Subcutaneous abdominal adipose tissue (tissue), 5 donors: Measurements from ENCODE around the gene CEACAM7.
"Not testable (repeated sequence)": the region's sequence is repeated elsewhere in the genome, so short reads cannot be mapped to it uniquely, and the experiment has no call there.

Source experiments
- H3K27ac ChIP-seq: one replicate; pipeline ENCODE4 v1.7.0; 2013; ENCODE audit warnings: low read depth, mild to moderate bottlenecking, inconsistent platforms, low read length, moderate library complexity
- H3K27me3 ChIP-seq, 5 donors: one replicate each; pipeline ENCODE4 v1.7.0; 2013; ENCODE audit warnings: low read length in 5 of 5, inconsistent platforms in 1 of 5; ENCODE audit not compliant: control insufficient read depth in 5 of 5, insufficient read depth in 4 of 5
- H3K36me3 ChIP-seq, 5 donors: one replicate each; pipeline ENCODE4 v1.7.0; 2013; ENCODE audit warnings: low read length in 5 of 5; ENCODE audit not compliant: control insufficient read depth in 5 of 5, insufficient read depth in 5 of 5
- H3K4me1 ChIP-seq, 5 donors: one replicate each; pipeline ENCODE4 v1.7.0; 2013; ENCODE audit warnings: low read length in 5 of 5, mild to moderate bottlenecking in 3 of 5, moderate library complexity in 1 of 5; ENCODE audit not compliant: control insufficient read depth in 5 of 5, insufficient read depth in 5 of 5
- H3K4me3 ChIP-seq, 5 donors: one replicate each; pipeline ENCODE4 v1.7.0; 2013; ENCODE audit warnings: low read length in 5 of 5, low read depth in 1 of 5
- H3K9ac ChIP-seq, 5 donors: one replicate each; pipeline ENCODE4 v1.7.0; 2013; ENCODE audit warnings: low read length in 5 of 5, mild to moderate bottlenecking in 4 of 5, moderate library complexity in 3 of 5
- H3K9me3 ChIP-seq, 5 donors: one replicate each; pipeline ENCODE4 v1.7.0; 2013; ENCODE audit warnings: low read length in 5 of 5; ENCODE audit not compliant: control insufficient read depth in 5 of 5
- donor health status: healthy.
- donor health status: healthy.
- donor health status: healthy.
- donor health status: healthy.
- donor health status: healthy.

CEACAM7 gene

DNA sequence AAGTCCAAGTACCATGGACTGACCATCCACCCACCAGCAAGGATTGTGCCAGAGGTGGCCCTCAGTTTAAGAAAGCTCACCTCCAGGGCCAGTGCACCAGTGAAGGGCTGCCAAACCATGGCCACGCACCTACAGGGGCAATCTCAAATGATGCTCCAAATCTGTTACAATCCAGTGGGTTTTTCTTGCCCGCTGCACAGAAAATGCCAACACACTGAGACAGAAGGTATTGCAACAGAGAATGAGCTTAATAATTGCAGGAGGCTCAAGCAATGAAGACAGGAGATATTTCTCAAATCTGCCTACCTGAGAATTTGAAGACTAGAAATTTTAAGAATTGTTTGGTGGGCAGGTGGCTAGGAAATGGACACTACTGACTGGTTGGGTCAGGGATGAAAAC, 22.0 kb downstream of the CEACAM7 start:
- H3K36me3 ChIP-seq: no peaks in the 10 kb centered on the region
- peak overlapping the region in 2 of 5 donors; percentile 10 to 23 for H3K4me3 ChIP-seq
- H3K9me3 ChIP-seq: peaks cover 3 to 28% (median 17%) of the 10 kb centered on the region in 5 donors
- no peak overlapping the region for H3K9ac ChIP-seq
- no peak overlapping the region for H3K27ac ChIP-seq
- peaks cover 7 to 14% (median 11%) of the 10 kb centered on the region in 5 donors for H3K27me3 ChIP-seq
- H3K4me1 ChIP-seq: no peaks in the 10 kb centered on the region

- H3K4me1 ChIP-seq: no peaks in the 10 kb centered on the region
- H3K4me3 ChIP-seq: no peak overlapping the region
- peaks cover 4 to 18% (median 14%) of the 10 kb centered on the region in 5 donors for H3K27me3 ChIP-seq
- peaks cover 0 to 4% (median 0%) of the 10 kb centered on the region in 5 donors for H3K9me3 ChIP-seq
- no peak overlapping the region for H3K9ac ChIP-seq
- no peak overlapping the region for H3K27ac ChIP-seq
- no peaks in the 10 kb centered on the region for H3K36me3 ChIP-seq
Measured at GRCh38 chr19:41657157-41657556, 30.9 kb downstream of the CEACAM7 start.

DNA sequence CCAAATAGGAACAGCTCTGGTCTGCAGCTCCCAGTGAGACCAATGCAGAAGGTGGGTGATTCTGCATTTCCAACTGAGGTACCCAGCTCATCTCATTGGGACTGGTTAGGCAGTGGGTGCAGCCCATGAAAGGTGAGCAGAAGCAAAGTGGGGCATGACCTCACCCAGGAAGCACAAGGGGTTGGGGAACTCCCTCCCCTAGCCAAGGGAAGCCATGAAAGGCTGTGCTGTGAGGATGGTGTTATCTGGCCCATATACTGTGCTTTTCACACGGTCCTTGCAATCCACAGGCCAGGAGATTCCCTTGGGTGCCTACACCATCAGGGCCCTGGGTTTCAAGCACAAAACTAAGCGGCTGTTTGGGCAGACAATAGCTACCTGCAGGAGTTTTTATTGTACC, 31.3 kb downstream of the CEACAM7 start:
- not testable (repeated sequence) for H3K9me3 ChIP-seq, H3K4me3 ChIP-seq, H3K9ac ChIP-seq, H3K4me1 ChIP-seq, H3K36me3 ChIP-seq, H3K27ac ChIP-seq
- H3K27me3 ChIP-seq: peaks cover 4 to 18% (median 14%) of the 10 kb centered on the region in 5 donors

DNA sequence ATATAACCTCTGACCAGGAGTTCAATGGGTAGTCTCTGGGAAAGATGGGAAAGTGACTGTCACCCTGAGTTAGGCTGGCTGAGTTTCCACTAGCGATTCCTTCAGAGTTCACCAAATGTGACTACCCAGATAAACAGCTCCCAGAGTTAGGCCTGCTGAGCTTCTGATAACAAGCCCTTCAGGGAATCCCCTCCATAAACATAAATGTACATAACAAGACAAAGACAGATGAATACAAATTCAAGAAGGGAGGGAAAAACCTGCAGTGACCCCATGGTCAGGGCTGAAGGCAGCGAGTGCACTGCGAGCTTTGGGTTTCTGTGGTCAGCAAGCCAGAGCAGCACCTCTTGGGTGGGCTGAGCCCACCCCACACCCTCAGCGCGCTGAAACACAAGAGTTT, 35.8 kb downstream of the CEACAM7 start:
- H3K27me3 ChIP-seq: peaks cover 7 to 24% (median 18%) of the 10 kb centered on the region in 5 donors
- no peaks in the 10 kb centered on the region for H3K4me1 ChIP-seq
- no peak overlapping the region for H3K27ac ChIP-seq
- H3K4me3 ChIP-seq: no peak overlapping the region
- no peaks in the 10 kb centered on the region for H3K36me3 ChIP-seq
- H3K9me3 ChIP-seq: peaks cover 0 to 4% (median 0%) of the 10 kb centered on the region in 5 donors
- H3K9ac ChIP-seq: no peak overlapping the region

DNA sequence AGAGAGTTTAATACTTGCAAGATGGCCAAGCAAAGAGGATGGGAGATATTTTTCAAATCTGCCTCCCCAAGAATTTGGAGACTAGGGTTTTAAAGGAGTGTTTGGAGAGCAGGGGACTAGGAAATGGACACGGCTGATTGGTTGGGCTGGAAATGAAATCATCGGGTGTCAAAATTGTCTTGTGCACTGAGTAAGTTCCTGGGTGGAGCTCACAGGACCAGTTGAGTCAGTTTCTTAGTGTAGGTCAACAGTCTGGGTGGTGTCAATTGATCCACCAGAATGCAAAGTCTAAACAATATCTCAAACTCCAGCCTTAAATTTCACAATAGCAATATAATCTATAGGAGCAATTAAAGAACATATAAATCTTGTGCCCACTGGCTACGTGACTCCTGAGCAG, 38.2 kb downstream of the CEACAM7 start:
- Histone ChIP-seq H3K4me3 (no peak overlapping the region), H3K36me3 (no peaks in the 10 kb centered on the region), H3K27me3 (peaks cover 7 to 18% (median 13%) of the 10 kb centered on the region in 5 donors), H3K27ac (no peak overlapping the region), H3K4me1 (no peaks in the 10 kb centered on the region), H3K9ac (no peak overlapping the region), H3K9me3 (peaks cover 0 to 4% (median 0%) of the 10 kb centered on the region in 5 donors)

DNA sequence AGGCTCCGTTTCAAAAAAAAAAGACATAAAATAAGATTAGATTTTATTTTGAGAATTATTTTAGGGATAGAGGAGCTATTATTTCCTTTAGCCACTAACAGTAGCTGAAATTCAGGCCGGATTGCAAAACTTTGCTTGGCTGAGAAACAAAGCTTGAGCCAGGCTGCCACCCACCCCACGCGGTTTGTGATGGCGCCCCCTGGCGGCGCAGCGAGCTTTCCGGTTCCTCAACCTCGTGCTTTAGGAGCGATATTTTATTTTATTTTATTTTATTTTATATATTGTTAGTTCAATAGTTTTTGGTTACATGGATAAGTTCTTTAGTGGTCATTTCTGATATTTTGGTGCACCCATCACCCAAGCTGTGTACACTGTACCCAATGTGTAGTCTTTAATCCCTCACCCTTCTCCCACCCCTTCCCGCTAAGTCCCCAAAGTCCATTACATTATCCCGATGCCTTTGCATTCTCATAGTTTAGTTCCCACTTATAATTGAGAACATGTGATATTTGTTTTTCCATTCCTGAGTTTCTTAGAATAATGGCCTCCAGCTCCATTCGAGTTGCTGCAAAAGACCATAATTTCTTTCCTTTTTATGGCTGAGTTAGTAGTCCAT, 41.4 kb downstream of the CEACAM7 start:
- no peak overlapping the region for H3K9ac ChIP-seq
- no peak overlapping the region for H3K27ac ChIP-seq
- no peaks in the 10 kb centered on the region for H3K9me3 ChIP-seq
- H3K4me3 ChIP-seq: no peak overlapping the region
- H3K4me1 ChIP-seq: no peaks in the 10 kb centered on the region
- no peaks in the 10 kb centered on the region for H3K36me3 ChIP-seq
- H3K27me3 ChIP-seq: peaks cover 3 to 11% (median 8%) of the 10 kb centered on the region in 5 donors

- Histone ChIP-seq H3K36me3 (no peaks in the 10 kb centered on the region), H3K27ac (no peak overlapping the region), H3K9me3 (no peaks in the 10 kb centered on the region), H3K9ac (no peak overlapping the region), H3K4me1 (no peaks in the 10 kb centered on the region), H3K4me3 (no peak overlapping the region), H3K27me3 (peaks cover 3 to 19% (median 10%) of the 10 kb centered on the region in 5 donors)
Measured at GRCh38 chr19:41641879-41642485, 46.1 kb downstream of the CEACAM7 start.

- Histone ChIP-seq H3K9me3 (no peaks in the 10 kb centered on the region), H3K4me1 (no peaks in the 10 kb centered on the region), H3K36me3 (no peaks in the 10 kb centered on the region), H3K27ac (no peak overlapping the region), H3K4me3 (no peak overlapping the region), H3K27me3 (peaks cover 3 to 19% (median 10%) of the 10 kb centered on the region in 5 donors), H3K9ac (no peak overlapping the region)
Measured at GRCh38 chr19:41638641-41639081, 49.4 kb downstream of the CEACAM7 start.

GRCh38 chr19:41637484-41637883, 50.6 kb downstream of the CEACAM7 start:
- Histone ChIP-seq H3K27ac (no peak overlapping the region), H3K4me3 (no peak overlapping the region), H3K9me3 (no peaks in the 10 kb centered on the region), H3K27me3 (peaks cover 3 to 19% (median 13%) of the 10 kb centered on the region in 5 donors), H3K4me1 (no peaks in the 10 kb centered on the region), H3K36me3 (no peaks in the 10 kb centered on the region), H3K9ac (no peak overlapping the region)

GRCh38 chr19:41627966-41628675, 59.9 kb downstream of the CEACAM7 start:
- peaks cover 0 to 3% (median 0%) of the 10 kb centered on the region in 5 donors for H3K9me3 ChIP-seq
- peaks cover 0 to 9% (median 0%) of the 10 kb centered on the region in 5 donors for H3K4me1 ChIP-seq
- H3K27me3 ChIP-seq: peaks cover 11 to 20% (median 16%) of the 10 kb centered on the region in 5 donors
- H3K27ac ChIP-seq: no peak overlapping the region
- no peaks in the 10 kb centered on the region for H3K36me3 ChIP-seq
- H3K4me3 ChIP-seq: no peak overlapping the region
- H3K9ac ChIP-seq: no peak overlapping the region
